HepG2 (cell line): ENCODE results near the gene HIPK2. TPM values are rescaled to one million over a fixed set of nuclear protein-coding genes. Genes with fewer than 3 reads are reported as not detected.

Experiments used
- BRD4 ChIP-seq: sonication (generic); formaldehyde crosslinking; IDR thresholded peaks from 2 replicates; pipeline ENCODE4 v1.4.0; 2020; ENCODE audit warnings: missing genetic modification reagents
- FLYWCH1 ChIP-seq: sonication (generic); formaldehyde crosslinking; IDR thresholded peaks from 2 replicates; pipeline ENCODE4 v1.8.1; 2023; ENCODE audit warnings: mild to moderate bottlenecking, missing genetic modification reagents
- FOSL2 ChIP-seq: sonication (generic); formaldehyde crosslinking; IDR thresholded peaks from 2 replicates; pipeline ENCODE4 v1.4.0; 2020; ENCODE audit warnings: missing genetic modification reagents
- HHEX ChIP-seq: IDR thresholded peaks from 2 replicates; pipeline ENCODE4 v1.6.1; 2016; ENCODE audit warnings: control low read depth
- HNRNPLL ChIP-seq: fragments of 200-400 bp; formaldehyde crosslinking; IDR thresholded peaks from 2 replicates; pipeline ENCODE4 v1.6.1; 2017; ENCODE audit warnings: mild to moderate bottlenecking, low read depth, low read length; ENCODE audit not compliant: poor library complexity, severe bottlenecking
- MZF1 ChIP-seq: sonication (generic); formaldehyde crosslinking; IDR thresholded peaks from 2 replicates; pipeline ENCODE4 v1.8.1; 2023; ENCODE audit warnings: mild to moderate bottlenecking, missing genetic modification reagents, borderline replicate concordance
- NBN ChIP-seq: fragments of 450-650 bp; conservative IDR thresholded peaks from 2 replicates; pipeline ENCODE4 v1.6.1; 2017
- RFXAP ChIP-seq: sonication (generic); formaldehyde crosslinking; IDR thresholded peaks from 2 replicates; pipeline ENCODE4 v1.4.0; 2020; ENCODE audit warnings: missing genetic modification reagents, borderline replicate concordance
- ZFP90 ChIP-seq: sonication (generic); formaldehyde crosslinking; IDR thresholded peaks from 2 replicates; pipeline ENCODE4 v1.8.0; 2022; ENCODE audit warnings: missing genetic modification reagents, mild to moderate bottlenecking, inconsistent platforms, borderline replicate concordance
- ZNF451 ChIP-seq: sonication (generic); formaldehyde crosslinking; IDR thresholded peaks from 2 replicates; pipeline ENCODE4 v1.5.0; 2020; ENCODE audit warnings: mild to moderate bottlenecking, missing genetic modification reagents
- ZNF879 ChIP-seq: sonication (generic); formaldehyde crosslinking; IDR thresholded peaks from 2 replicates; pipeline ENCODE4 v1.8.1; 2023; ENCODE audit warnings: missing genetic modification reagents
- polyA plus RNA-seq, 8 experiments: library from polyadenylated mRNA; depleted of rRNA in 3 of 8; stranded (reverse) in 7 of 8; unstranded in 1 of 8; fragments of >200 nt; fragmentation: Illumina TruSeq in 4 of 8; extraction: Trizol in 4 of 8; gene quantifications; 2 replicates each; pipeline versions ENCODE4 v1.2.1 to v1.2.3, GENCODE V29; 2011 to 2016; ENCODE audit warnings: low read depth in 4 of 8, missing spikeins in 1 of 8, mixed read lengths in 1 of 8; ENCODE audit not compliant: insufficient read depth in 1 of 8
- total RNA-seq, 5 experiments: library from RNA; depleted of rRNA; stranded (reverse); fragments of >200 nt; fragmentation: Illumina TruSeq; extraction: Trizol; gene quantifications; 2 replicates each; pipeline ENCODE4 v1.2.3, GENCODE V29; 2016; ENCODE audit warnings: low read depth in 1 of 5
- TF ChIP-seq, protein P1 (sequence below): sonication (generic); formaldehyde crosslinking; IDR thresholded peaks from 2 replicates; pipeline ENCODE4 v1.9.0; 2022; ENCODE audit warnings: missing genetic modification reagents, mild to moderate bottlenecking, borderline replicate concordance
- TF ChIP-seq, protein P2 (sequence below): sonication (generic); formaldehyde crosslinking; IDR thresholded peaks from 2 replicates; pipeline ENCODE4 v1.8.1; 2023; ENCODE audit warnings: mild to moderate bottlenecking, missing genetic modification reagents
- TF ChIP-seq, protein P3 (sequence below): sonication (generic); formaldehyde crosslinking; IDR thresholded peaks from 2 replicates; pipeline ENCODE4 v1.8.0; 2022; ENCODE audit warnings: missing genetic modification reagents, mild to moderate bottlenecking, inconsistent platforms, borderline replicate concordance
- TF ChIP-seq, protein P4 (sequence below): sonication (generic); formaldehyde crosslinking; IDR thresholded peaks from 2 replicates; pipeline ENCODE4 v1.4.0; 2020; ENCODE audit warnings: missing genetic modification reagents, mild to moderate bottlenecking, borderline replicate concordance
- TF ChIP-seq, protein P5 (sequence below): sonication (generic); formaldehyde crosslinking; conservative IDR thresholded peaks from 2 replicates; pipeline ENCODE4 v1.8.0; 2022; ENCODE audit warnings: low read depth, missing genetic modification reagents
- TF ChIP-seq, protein P6 (sequence below), 2 experiments: sonication (generic) in 1 of 2; formaldehyde crosslinking in 1 of 2; IDR thresholded peaks; 2 replicates each; pipeline versions ENCODE4 v1.4.0 to v1.6.1; 2018 to 2020; ENCODE audit warnings: missing genetic modification reagents in 2 of 2, borderline replicate concordance in 1 of 2, low read depth in 1 of 2, mild to moderate bottlenecking in 1 of 2, missing biosample characterization in 1 of 2

The HIPK2 gene
- total and polyA plus RNA-seq, 2 of the 13 experiments (the other 11 are each of a cell fraction or from before 2014, with no cell fraction given): 14.4 to 20.2 TPM

DNA sequence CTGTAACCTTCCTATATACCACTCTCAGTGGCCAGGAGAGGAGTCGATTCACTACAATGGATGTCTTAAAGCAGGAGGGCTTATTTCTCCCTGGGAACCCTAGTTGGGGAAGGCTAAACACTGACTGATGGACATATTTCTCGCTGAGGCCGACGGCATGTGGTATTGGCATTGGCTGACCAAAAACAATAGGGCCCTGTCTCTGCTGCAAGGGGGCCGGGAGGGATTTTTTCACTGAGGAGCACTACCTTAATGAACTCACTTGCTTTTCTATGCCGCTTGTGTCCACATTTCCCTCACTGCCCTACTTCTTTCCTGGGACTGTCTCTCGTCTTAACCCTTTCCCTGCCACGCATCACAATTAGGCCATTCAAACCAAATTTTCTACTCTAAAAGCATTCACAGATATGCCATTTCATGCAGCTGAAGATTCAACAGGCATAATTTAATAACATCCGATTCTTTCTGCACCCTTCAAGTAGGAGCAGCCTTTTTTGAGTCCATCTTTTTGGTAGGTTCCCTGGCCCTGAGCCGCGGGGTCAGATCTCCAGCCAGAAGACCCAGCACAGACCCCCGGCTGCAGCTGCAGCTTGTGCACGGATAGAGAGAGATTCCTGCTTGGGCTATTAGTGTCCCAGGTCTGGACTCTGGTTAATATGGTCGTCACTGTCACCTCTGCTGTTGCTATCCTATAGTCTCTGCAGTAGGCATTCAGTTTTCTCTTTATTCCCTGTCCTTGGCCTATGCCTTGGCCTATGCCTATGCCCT, 118.7 kb downstream of the HIPK2 start (continued):
- TF ChIP-seq, protein P1, sequence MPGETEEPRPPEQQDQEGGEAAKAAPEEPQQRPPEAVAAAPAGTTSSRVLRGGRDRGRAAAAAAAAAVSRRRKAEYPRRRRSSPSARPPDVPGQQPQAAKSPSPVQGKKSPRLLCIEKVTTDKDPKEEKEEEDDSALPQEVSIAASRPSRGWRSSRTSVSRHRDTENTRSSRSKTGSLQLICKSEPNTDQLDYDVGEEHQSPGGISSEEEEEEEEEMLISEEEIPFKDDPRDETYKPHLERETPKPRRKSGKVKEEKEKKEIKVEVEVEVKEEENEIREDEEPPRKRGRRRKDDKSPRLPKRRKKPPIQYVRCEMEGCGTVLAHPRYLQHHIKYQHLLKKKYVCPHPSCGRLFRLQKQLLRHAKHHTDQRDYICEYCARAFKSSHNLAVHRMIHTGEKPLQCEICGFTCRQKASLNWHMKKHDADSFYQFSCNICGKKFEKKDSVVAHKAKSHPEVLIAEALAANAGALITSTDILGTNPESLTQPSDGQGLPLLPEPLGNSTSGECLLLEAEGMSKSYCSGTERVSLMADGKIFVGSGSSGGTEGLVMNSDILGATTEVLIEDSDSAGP (CRISPR knock-in tag): no peak
- TF ChIP-seq, protein P2, sequence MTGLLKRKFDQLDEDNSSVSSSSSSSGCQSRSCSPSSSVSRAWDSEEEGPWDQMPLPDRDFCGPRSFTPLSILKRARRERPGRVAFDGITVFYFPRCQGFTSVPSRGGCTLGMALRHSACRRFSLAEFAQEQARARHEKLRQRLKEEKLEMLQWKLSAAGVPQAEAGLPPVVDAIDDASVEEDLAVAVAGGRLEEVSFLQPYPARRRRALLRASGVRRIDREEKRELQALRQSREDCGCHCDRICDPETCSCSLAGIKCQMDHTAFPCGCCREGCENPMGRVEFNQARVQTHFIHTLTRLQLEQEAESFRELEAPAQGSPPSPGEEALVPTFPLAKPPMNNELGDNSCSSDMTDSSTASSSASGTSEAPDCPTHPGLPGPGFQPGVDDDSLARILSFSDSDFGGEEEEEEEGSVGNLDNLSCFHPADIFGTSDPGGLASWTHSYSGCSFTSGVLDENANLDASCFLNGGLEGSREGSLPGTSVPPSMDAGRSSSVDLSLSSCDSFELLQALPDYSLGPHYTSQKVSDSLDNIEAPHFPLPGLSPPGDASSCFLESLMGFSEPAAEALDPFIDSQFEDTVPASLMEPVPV: no peak
- TF ChIP-seq RFXAP (no peak), HNRNPLL (no peak), MZF1 (CRISPR knock-in tag) (no peak), BRD4 (CRISPR knock-in tag) (no peak), HHEX (CRISPR knock-in tag) (no peak), NBN (no peak), ZNF879 (CRISPR knock-in tag) (no peak), ZNF451 (CRISPR knock-in tag) (no peak), ZFP90 (no peak), FLYWCH1 (CRISPR knock-in tag) (no peak), FOSL2 (CRISPR knock-in tag) (0 out of 2 replicates have a peak, but pooled peaks have one; percentile 26)
- TF ChIP-seq, protein P3, sequence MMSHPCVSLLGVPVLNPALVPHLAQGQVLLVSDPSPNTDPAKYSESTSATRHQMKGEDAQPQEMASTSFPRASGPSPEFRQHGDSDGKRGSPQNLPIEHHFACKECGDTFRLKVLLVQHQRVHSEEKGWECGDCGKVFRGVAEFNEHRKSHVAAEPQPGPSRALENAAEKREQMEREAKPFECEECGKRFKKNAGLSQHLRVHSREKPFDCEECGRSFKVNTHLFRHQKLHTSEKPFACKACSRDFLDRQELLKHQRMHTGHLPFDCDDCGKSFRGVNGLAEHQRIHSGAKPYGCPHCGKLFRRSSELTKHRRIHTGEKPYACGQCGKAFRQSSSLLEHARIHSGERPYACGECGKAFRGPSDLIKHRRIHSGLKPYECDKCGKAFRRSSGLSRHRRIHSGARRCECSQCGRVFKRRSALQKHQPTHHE (CRISPR knock-in tag): no peak
- TF ChIP-seq, protein P4, sequence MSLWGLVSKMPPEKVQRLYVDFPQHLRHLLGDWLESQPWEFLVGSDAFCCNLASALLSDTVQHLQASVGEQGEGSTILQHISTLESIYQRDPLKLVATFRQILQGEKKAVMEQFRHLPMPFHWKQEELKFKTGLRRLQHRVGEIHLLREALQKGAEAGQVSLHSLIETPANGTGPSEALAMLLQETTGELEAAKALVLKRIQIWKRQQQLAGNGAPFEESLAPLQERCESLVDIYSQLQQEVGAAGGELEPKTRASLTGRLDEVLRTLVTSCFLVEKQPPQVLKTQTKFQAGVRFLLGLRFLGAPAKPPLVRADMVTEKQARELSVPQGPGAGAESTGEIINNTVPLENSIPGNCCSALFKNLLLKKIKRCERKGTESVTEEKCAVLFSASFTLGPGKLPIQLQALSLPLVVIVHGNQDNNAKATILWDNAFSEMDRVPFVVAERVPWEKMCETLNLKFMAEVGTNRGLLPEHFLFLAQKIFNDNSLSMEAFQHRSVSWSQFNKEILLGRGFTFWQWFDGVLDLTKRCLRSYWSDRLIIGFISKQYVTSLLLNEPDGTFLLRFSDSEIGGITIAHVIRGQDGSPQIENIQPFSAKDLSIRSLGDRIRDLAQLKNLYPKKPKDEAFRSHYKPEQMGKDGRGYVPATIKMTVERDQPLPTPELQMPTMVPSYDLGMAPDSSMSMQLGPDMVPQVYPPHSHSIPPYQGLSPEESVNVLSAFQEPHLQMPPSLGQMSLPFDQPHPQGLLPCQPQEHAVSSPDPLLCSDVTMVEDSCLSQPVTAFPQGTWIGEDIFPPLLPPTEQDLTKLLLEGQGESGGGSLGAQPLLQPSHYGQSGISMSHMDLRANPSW (CRISPR knock-in tag): no peak
- TF ChIP-seq, protein P5, sequence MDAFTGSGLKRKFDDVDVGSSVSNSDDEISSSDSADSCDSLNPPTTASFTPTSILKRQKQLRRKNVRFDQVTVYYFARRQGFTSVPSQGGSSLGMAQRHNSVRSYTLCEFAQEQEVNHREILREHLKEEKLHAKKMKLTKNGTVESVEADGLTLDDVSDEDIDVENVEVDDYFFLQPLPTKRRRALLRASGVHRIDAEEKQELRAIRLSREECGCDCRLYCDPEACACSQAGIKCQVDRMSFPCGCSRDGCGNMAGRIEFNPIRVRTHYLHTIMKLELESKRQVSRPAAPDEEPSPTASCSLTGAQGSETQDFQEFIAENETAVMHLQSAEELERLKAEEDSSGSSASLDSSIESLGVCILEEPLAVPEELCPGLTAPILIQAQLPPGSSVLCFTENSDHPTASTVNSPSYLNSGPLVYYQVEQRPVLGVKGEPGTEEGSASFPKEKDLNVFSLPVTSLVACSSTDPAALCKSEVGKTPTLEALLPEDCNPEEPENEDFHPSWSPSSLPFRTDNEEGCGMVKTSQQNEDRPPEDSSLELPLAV: no peak
- TF ChIP-seq, protein P6, sequence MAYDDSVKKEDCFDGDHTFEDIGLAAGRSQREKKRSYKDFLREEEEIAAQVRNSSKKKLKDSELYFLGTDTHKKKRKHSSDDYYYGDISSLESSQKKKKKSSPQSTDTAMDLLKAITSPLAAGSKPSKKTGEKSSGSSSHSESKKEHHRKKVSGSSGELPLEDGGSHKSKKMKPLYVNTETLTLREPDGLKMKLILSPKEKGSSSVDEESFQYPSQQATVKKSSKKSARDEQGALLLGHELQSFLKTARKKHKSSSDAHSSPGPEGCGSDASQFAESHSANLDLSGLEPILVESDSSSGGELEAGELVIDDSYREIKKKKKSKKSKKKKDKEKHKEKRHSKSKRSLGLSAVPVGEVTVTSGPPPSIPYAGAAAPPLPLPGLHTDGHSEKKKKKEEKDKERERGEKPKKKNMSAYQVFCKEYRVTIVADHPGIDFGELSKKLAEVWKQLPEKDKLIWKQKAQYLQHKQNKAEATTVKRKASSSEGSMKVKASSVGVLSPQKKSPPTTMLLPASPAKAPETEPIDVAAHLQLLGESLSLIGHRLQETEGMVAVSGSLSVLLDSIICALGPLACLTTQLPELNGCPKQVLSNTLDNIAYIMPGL (CRISPR knock-in tag; IDR thresholded peaks at IDR 0.05; ENCODE audit: borderline replicate concordance in 1 of 2, low read depth in 1 of 2): 0 out of 4 replicates have a peak, but pooled peaks of 1 of the 2 experiments have one; percentile 34
